Measurements from ENCODE around the gene SOHLH1. TPM values are rescaled to one million over a fixed set of nuclear protein-coding genes. Genes with fewer than 3 reads are reported as not detected.

Gene SOHLH1
- total RNA-seq, 1 experiment from 2014 or later: not detected

- intact Hi-C loops (cut with micrococcal nuclease; ENCODE audit: unreplicated experiment): no loop called here
These were observed 33.4 kb upstream of the SOHLH1 start for GRCh38 chr9:135732569-135733257.

DNA sequence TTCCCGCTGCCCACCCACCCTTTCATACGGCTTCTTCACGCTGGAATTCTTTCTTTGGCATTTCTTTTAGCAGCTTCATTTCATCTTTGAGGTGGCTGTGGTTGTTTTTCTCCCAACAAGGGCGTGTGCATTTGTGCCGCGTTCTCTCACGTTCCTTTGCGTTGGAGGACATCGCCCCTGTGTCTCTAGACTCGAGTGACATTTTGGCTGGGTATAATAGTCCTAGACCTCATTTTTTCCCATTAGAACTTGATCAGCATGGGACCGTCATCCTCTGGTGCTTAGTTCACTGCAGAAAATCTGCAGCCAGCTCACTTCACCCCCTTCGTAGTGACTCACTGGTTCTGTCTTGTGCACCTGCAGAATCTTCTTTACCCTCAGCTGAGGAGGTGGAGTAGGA, 32.2 kb upstream of the SOHLH1 start:
- CTCF ChIA-PET: no interaction called here
- no TSS peak for BruUV-seq (replicated peaks)
- Histone ChIP-seq H3K4me3 (ENCODE audit: low read depth, low read length, poor library complexity, severe bottlenecking) (no peak overlapping the region), H3K4me1 (ENCODE audit: insufficient read depth, low read length, poor library complexity, severe bottlenecking) (no peaks in the 10 kb centered on the region), H3K9me3 (ENCODE audit: low read depth, low read length, poor library complexity, severe bottlenecking) (peaks cover 5% of the 10 kb centered on the region), H3K36me3 (ENCODE audit: insufficient read depth, low read length, poor library complexity, severe bottlenecking) (no peaks in the 10 kb centered on the region), H3K27me3 (replicated peaks; ENCODE audit: insufficient read depth, low read depth, low read length, poor library complexity) (no peaks in the 10 kb centered on the region), H3K27ac (ENCODE audit: low read depth, low read length, poor library complexity, severe bottlenecking) (no peak overlapping the region)
- DNase-seq (ENCODE audit: low spot score): no peak
- no peak for TF ChIP-seq EZH2 (IDR thresholded peaks at IDR 0.05; ENCODE audit: borderline replicate concordance, low read depth, low read length, poor library complexity, severe bottlenecking)
- TF ChIP-seq CTCF (conservative IDR thresholded peaks at IDR 0.05; ENCODE audit: low read depth, low read length): no peak
- intact Hi-C loops (cut with micrococcal nuclease; ENCODE audit: unreplicated experiment): no loop called here
- POLR2A ChIA-PET (ENCODE audit: low non-redundant PET): no interaction called here

More at GRCh38 chr9:135732569-135733257, 33.4 kb upstream of the SOHLH1 start:
- ChIA-PET CTCF (no interaction called here), POLR2A (ENCODE audit: low non-redundant PET) (no interaction called here)
- no peaks in the 10 kb centered on the region for H3K4me1 ChIP-seq (ENCODE audit: insufficient read depth, low read length, poor library complexity, severe bottlenecking)
- no peak for DNase-seq (ENCODE audit: low spot score)
- no TSS peak for BruUV-seq (replicated peaks)
- peaks cover 9% of the 10 kb centered on the region for H3K27me3 ChIP-seq (replicated peaks; ENCODE audit: insufficient read depth, low read depth, low read length, poor library complexity)
- no peak overlapping the region for H3K4me3 ChIP-seq (ENCODE audit: low read depth, low read length, poor library complexity, severe bottlenecking)
- H3K36me3 ChIP-seq (ENCODE audit: insufficient read depth, low read length, poor library complexity, severe bottlenecking): no peaks in the 10 kb centered on the region
- peaks cover 5% of the 10 kb centered on the region for H3K9me3 ChIP-seq (ENCODE audit: low read depth, low read length, poor library complexity, severe bottlenecking)
- no peak overlapping the region for H3K27ac ChIP-seq (ENCODE audit: low read depth, low read length, poor library complexity, severe bottlenecking)
- TF ChIP-seq EZH2 (IDR thresholded peaks at IDR 0.05; ENCODE audit: borderline replicate concordance, low read depth, low read length, poor library complexity, severe bottlenecking): no peak
- TF ChIP-seq CTCF (conservative IDR thresholded peaks at IDR 0.05; ENCODE audit: low read depth, low read length): no peak

- BruUV-seq (replicated peaks): no TSS peak
- no peak for DNase-seq (ENCODE audit: low spot score)
- Histone ChIP-seq H3K27ac (ENCODE audit: low read depth, low read length, poor library complexity, severe bottlenecking) (no peak overlapping the region), H3K36me3 (ENCODE audit: insufficient read depth, low read length, poor library complexity, severe bottlenecking) (no peaks in the 10 kb centered on the region), H3K27me3 (replicated peaks; ENCODE audit: insufficient read depth, low read depth, low read length, poor library complexity) (no peaks in the 10 kb centered on the region), H3K4me1 (ENCODE audit: insufficient read depth, low read length, poor library complexity, severe bottlenecking) (no peaks in the 10 kb centered on the region), H3K4me3 (ENCODE audit: low read depth, low read length, poor library complexity, severe bottlenecking) (no peak overlapping the region), H3K9me3 (ENCODE audit: low read depth, low read length, poor library complexity, severe bottlenecking) (peaks cover 5% of the 10 kb centered on the region)
- TF ChIP-seq EZH2 (IDR thresholded peaks at IDR 0.05; ENCODE audit: borderline replicate concordance, low read depth, low read length, poor library complexity, severe bottlenecking) (no peak), CTCF (conservative IDR thresholded peaks at IDR 0.05; ENCODE audit: low read depth, low read length) (no peak)
- intact Hi-C loops (cut with micrococcal nuclease; ENCODE audit: unreplicated experiment): no loop called here
- CTCF ChIA-PET: no interaction called here
- POLR2A ChIA-PET (ENCODE audit: low non-redundant PET): no interaction called here
These were observed 30.2 kb upstream of the SOHLH1 start for GRCh38 chr9:135729480-135729879.

Data from A673 (cell line).